ENCODE measurements around the gene PTPRD.

Gene PTPRD

GRCh38 chr9:8543219-8543618, 2069.6 kb downstream of the PTPRD start:
- ChIA-PET POLR2A (no interaction called here), CTCF (no interaction called here)
- H3K4me3 ChIP-seq (ENCODE audit: low read depth, low read length), result no peak overlapping the region
- DNase-seq (ENCODE audit: low read depth, low spot score), result no peak
- no peak for TF ChIP-seq CTCF (IDR thresholded peaks at IDR 0.05; ENCODE audit: insufficient read depth, low read length, missing control alignments)

- ChIA-PET POLR2A (no interaction called here), CTCF (no interaction called here)
- no peak for DNase-seq (ENCODE audit: low read depth, low spot score)
- TF ChIP-seq CTCF (IDR thresholded peaks at IDR 0.05; ENCODE audit: insufficient read depth, low read length, missing control alignments), result no peak
- no peak overlapping the region for H3K4me3 ChIP-seq (ENCODE audit: low read depth, low read length)
These were observed 2070.3 kb downstream of the PTPRD start for GRCh38 chr9:8542537-8542936.

- ChIA-PET CTCF (no interaction called here), POLR2A (no interaction called here)
- no peak for TF ChIP-seq CTCF (IDR thresholded peaks at IDR 0.05; ENCODE audit: insufficient read depth, low read length, missing control alignments)
- no peak for DNase-seq (ENCODE audit: low read depth, low spot score)
- H3K4me3 ChIP-seq (ENCODE audit: low read depth, low read length), result no peak overlapping the region
These were observed 2073.1 kb downstream of the PTPRD start for GRCh38 chr9:8539681-8540197.

GRCh38 chr9:8536845-8537244, 2076.0 kb downstream of the PTPRD start:
- DNase-seq (ENCODE audit: low read depth, low spot score), result no peak
- CTCF ChIA-PET, result no interaction called here
- POLR2A ChIA-PET, result no interaction called here
- TF ChIP-seq CTCF (IDR thresholded peaks at IDR 0.05; ENCODE audit: insufficient read depth, low read length, missing control alignments), result no peak
- H3K4me3 ChIP-seq (ENCODE audit: low read depth, low read length), result no peak overlapping the region

- no peak for TF ChIP-seq CTCF (IDR thresholded peaks at IDR 0.05; ENCODE audit: insufficient read depth, low read length, missing control alignments)
- no peak for DNase-seq (ENCODE audit: low read depth, low spot score)
- H3K4me3 ChIP-seq (ENCODE audit: low read depth, low read length), result no peak overlapping the region
- ChIA-PET POLR2A (no interaction called here), CTCF (no interaction called here)
These were observed 2078.0 kb downstream of the PTPRD start for GRCh38 chr9:8534828-8535227.

GRCh38 chr9:8533681-8534080, 2079.1 kb downstream of the PTPRD start:
- CTCF ChIA-PET, result no interaction called here
- no peak overlapping the region for H3K4me3 ChIP-seq (ENCODE audit: low read depth, low read length)
- TF ChIP-seq CTCF (IDR thresholded peaks at IDR 0.05; ENCODE audit: insufficient read depth, low read length, missing control alignments), result no peak
- no peak for DNase-seq (ENCODE audit: low read depth, low spot score)
- POLR2A ChIA-PET, result no interaction called here

Measured in AG04449 (cell line).